GM21619 (cell line): ENCODE measurements around the gene BCL2L1.

Source experiments
- ATAC-seq: cut with Tn5 transposase; IDR thresholded peaks from one replicate; pipeline ENCODE4 v1.9.1; 2021; ENCODE audit not compliant: unreplicated experiment

BCL2L1 gene

DNA sequence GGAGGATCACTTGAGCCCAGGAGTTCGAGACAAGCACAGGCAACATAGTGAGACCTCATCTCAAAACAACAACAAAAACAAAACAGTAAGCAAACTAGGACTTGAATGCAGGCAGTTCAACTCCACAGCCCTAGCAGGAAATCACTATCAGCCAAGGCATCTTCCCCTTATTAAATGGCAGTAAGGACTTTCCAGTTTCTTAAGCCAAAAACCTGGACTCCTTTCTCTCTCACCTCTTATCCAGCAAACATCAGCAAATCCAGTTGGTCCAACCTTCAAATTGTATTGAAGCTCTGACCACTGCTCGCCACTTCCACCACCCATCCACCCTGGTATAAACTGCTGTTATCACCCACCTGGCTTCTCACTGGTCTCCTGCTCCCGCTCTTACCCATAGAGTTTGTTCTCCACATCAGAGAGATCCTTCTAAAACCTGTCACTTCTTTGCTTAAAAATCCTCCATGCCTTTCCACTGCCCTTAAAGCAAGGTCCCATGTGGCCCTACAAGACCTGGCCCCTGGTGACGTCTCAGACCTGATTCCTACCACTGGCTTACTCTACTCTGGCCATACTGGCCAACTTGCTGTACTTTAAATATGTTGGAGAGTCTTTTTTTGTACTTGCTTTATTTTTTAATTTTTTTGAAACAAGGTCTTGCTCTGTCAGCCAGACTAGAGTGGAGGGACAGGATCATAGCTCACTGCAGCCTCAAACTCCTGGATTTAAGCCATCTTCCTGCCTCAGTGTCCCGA is 27.6 kb downstream of the BCL2L1 start:
- ATAC-seq: no peak

DNA sequence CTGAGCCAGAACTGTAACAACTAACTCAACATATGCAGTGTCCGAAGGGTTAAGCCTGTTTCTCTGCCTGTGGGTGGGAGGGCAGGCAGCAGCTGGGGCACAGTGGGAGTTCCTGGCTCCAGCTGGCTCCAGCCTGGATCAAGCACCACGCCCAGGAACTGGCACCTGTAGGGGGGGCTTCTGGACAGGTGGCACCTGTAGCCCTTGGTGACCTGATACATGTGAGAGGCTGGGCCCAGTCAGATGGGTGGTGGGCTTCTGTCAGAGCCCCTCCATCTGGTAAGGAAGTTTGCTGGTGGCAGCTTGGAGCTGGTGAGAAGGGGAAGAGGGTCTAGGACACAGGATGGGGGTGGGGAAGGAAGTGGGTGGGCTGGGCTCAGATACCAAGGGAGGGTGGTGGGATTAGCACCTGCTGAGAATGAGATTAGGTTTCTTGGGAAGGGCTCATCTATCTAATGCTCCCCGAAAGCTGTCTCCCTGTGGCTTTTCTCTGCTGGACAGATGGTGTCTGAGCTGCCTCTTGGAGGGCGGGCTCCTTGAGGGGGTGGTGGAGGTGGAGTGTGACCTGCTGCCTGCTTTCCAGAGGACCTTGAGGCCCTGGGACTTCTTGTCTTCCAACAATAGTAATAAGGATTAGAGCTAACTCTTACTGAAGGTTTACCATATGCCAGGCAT is 28.5 kb downstream of the BCL2L1 start:
- no peak for ATAC-seq

- ATAC-seq: no peak
Observed at GRCh38 chr20:31693402-31693801, 29.3 kb downstream of the BCL2L1 start.

GRCh38 chr20:31691646-31692275 is 30.9 kb downstream of the BCL2L1 start:
- ATAC-seq: no peak

DNA sequence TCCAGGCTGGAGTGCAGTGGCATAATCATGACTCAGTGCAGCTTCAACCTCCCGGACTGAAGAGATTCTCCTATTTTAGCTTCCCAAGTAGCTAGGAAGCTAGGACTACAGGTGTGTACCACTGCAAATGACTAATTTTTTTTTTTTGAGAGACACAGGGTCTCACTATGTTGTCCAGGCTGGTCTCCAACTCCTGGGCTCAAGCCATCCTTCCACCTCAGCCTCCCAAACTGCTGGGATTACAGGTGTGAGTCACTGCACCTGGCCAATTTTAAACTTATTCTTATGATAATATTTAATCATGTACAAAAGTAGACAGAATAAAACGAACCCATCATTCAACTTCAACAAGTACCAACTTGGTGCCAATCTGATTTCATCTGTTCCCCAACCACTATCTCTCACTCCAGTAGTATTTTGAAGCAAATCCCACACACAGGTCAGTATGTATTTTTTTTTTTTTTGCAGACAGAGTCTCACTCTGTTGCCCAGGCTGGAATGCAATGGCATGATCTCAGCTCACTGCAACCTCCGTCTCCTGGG is 32.5 kb downstream of the BCL2L1 start:
- no peak for ATAC-seq

DNA sequence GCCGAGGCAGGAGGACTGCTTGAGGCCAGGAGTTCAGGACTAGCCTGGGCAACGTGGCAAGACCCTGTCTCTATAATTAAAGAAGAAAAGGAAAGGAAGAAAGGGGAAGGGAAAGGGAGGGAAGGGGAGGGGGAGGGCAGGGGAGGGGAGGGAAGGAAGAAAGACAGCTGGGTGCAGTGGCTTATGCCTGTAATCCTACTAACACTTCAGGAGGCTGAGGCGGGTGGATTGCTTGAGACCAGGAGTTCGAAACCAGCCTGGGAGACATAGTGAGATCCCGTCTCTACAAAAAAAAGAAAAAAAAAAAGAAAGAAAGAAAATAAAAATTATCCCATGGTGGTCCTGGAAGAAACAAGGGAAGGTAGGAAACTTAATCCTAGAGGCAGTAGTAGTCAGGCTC is 33.5 kb downstream of the BCL2L1 start:
- no peak for ATAC-seq

DNA sequence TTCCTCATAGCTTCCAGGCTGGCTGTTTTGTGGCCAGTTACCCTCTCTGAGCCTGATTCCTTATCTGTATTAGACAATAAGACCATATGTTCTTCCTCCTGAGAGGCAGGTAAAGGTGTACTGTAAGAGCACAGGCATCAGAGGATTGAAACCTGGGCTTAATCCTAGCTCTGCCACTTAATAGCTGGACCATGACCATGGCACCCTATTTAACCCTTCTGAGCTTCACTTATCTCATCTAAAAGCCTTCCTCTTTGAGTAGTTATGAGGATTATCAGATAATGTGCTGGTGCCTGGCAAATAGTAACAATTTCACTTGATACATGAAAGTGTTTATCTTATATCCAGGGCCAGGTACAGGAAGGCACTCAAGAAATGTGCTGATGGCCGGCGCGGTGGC is 34.9 kb downstream of the BCL2L1 start:
- ATAC-seq: no peak

GRCh38 chr20:31685853-31686643 is 36.6 kb downstream of the BCL2L1 start:
- no peak for ATAC-seq

- peak; percentile 44 for ATAC-seq
Observed at GRCh38 chr20:31684153-31685015, 38.3 kb downstream of the BCL2L1 start.

DNA sequence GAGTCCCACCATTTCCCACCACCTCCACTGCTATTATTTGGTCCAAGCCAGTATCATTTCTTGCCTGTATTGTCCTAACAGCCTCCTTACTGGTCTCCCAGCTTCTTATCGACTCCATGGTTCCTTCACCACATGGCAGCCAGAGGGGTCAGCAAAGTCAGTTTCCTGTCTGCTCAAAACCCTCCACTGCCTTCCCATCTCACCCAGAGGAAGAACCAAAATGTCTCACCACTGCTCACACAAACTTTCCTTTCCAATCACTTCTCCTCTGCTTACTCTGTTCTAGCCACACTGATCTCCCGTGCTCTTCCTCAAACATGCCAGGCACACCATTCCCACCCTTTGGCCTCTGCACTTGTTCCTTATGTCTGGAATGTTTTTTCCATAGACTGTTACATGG is 39.7 kb downstream of the BCL2L1 start:
- no peak for ATAC-seq

DNA sequence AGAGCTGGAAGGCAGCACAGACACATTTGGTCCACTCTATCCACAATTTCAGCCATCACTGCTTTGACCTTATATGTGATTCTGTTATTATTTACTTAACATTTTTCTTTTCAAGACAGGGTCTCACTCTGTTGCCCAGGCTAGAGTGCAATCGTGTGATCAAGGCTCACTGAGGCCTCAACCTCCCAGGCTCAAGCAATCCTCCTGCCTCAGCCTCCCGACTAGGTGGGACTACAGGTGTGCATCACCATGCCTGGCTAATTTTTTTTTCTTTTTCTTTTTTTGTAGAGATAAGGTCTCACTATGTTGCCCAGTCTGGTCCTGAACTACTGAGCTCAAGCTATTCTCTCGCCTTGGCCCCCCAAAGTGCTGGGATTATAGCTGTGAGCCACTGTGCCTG is 40.3 kb downstream of the BCL2L1 start:
- ATAC-seq: no peak

GRCh38 chr20:31681769-31682168 is 40.9 kb downstream of the BCL2L1 start:
- no peak for ATAC-seq

GRCh38 chr20:31681128-31681727 is 41.4 kb downstream of the BCL2L1 start:
- no peak for ATAC-seq

- no peak for ATAC-seq
Observed at GRCh38 chr20:31680286-31681127, 42.2 kb downstream of the BCL2L1 start.

- ATAC-seq: no peak
Observed at GRCh38 chr20:31679357-31680285, 43.0 kb downstream of the BCL2L1 start.

DNA sequence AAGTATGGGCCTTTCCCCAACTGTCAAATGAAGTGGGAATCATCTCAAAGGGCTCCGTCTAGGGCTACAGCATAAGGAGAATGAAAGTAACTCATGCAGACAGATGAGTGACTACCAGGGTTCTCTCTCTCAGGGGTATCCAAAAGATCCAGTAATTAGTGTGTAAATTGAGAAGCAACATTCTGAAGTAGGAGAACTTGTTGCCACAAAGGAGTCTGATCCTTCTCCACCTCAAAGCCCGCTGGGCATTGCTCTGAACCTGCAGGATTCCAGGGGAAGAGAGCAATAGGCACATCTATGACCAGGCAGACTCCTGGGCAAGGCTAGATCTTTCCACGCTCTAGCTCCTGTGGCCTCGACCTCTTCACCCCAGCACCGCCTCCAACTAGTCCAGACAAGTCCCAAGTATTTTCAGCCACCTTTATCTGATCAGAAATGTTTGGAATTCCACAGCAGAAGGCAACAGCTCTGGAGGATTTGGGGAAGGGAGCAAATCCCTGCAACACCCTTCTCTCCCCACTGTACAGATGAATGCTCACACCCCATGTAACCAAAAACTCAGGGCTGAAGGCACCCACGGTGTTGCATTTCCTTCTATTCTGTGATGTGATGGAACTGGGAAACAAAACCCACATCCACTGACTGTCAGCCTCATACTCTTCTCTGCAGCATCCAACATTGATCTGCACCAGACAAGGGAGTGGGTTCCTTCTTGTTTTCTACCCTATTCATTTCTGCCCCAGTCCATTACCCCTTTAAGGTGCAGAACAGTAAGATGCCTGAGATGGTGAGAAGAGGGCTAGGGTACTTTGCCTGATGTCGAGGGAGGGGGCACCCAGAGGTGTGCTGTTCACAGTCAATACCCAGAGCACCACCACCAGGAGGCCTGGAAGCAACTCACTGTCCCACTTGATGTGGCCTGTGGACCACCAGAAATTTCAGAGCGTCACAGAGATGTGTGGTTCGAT is 44.0 kb downstream of the BCL2L1 start:
- ATAC-seq: no peak
